ENCODE data around the gene IDH3G. TPM values are rescaled to one million over a fixed set of nuclear protein-coding genes. Genes with fewer than 3 reads are reported as not detected.
A peak's percentile ranks its signal among the peaks of the same experiment; 100 is the strongest.

Gene IDH3G
- total and polyA plus RNA-seq, 2 experiments from 2014 or later: 99.8 to 110 TPM

DNA sequence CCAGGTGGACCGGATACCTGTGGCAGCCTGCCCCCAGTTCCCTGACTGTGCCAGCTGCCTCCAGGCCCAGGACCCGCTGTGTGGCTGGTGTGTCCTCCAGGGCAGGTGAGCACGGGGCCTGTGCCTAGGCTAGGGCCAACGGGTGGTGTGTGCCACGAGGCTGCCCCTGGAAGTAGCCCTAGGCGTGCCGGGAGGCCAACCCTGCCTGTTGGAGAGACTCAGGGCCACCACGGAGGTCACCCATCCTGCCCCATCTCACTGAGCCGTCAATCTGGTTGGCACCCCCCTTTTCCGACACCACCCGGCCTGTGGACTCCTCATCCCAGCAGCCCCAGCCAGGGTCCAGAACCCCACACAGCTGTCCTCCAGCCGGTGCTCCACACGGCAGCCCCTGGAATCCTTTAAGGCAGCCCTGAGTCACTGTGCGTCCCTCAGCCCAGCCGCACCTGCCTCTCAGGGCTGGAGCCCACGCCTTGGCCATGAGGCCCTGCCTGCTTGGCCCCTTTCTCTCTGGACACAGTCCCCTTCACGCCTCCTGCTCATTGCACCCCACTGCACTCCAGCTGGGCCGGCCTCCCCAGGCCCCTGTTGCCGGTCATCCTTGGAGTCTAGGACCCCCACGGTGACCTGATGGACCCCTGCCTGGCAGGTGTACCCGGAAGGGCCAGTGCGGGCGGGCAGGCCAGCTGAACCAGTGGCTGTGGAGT lies 24.9 kb downstream of the IDH3G start:
- DNase-seq (ENCODE audit: low read depth in 1 of 2, low spot score in 1 of 2): no peak
- Histone ChIP-seq H3K4me3 (no peak overlapping the region), H3K36me3 (no peaks in the 10 kb centered on the region), H3K4me1 (ENCODE audit: low read depth) (peaks cover 5% of the 10 kb centered on the region), H3K9me3 (ENCODE audit: low read depth) (no peaks in the 10 kb centered on the region), H3K27ac (no peak overlapping the region), H3K27me3 (no peaks in the 10 kb centered on the region)
- TF ChIP-seq, protein P1, sequence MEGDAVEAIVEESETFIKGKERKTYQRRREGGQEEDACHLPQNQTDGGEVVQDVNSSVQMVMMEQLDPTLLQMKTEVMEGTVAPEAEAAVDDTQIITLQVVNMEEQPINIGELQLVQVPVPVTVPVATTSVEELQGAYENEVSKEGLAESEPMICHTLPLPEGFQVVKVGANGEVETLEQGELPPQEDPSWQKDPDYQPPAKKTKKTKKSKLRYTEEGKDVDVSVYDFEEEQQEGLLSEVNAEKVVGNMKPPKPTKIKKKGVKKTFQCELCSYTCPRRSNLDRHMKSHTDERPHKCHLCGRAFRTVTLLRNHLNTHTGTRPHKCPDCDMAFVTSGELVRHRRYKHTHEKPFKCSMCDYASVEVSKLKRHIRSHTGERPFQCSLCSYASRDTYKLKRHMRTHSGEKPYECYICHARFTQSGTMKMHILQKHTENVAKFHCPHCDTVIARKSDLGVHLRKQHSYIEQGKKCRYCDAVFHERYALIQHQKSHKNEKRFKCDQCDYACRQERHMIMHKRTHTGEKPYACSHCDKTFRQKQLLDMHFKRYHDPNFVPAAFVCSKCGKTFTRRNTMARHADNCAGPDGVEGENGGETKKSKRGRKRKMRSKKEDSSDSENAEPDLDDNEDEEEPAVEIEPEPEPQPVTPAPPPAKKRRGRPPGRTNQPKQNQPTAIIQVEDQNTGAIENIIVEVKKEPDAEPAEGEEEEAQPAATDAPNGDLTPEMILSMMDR (IDR thresholded peaks at IDR 0.05; ENCODE audit: low read depth, low read length): no peak

DNA sequence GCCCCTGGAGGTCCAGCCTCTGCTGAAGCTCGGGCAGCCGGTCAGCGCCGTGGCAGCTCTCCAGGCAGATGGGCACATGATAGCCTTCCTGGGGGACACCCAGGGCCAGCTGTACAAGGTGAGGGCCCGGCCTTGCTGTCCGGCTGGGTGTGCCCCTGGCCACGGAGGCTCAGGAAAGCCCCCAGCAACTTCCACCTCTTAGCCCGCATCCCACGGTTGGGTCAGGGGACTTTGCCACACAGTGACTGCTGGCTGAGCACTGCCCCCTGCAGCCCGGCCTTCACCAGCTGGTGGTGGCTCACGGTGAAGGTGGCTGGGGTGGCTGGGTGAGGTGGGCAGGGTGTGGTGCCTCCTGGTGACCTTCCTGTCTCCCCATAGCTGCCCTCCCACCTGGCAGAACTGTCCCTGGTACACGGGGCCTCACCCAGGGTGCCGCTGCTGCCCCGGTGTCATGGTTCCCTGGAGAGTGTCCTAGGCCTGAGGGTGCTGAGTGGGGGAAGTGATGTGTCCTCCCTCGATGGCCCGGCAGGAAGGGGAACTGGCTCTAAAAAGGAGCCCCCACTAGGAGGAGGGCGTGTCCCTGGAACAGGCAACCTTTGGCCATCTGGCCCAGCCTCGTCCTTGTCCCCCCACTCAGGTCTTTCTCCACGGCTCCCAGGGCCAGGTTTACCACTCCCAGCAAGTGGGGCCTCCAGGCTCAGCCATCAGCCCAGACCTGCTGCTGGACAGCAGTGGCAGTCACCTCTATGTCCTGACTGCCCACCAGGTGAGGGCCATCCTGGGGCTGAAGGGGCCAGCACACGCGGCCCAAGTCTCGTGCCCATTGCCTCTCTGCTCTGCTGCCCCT lies 25.6 kb downstream of the IDH3G start:
- Histone ChIP-seq H3K27ac (no peak overlapping the region), H3K9me3 (ENCODE audit: low read depth) (no peaks in the 10 kb centered on the region), H3K4me1 (ENCODE audit: low read depth) (peaks cover 5% of the 10 kb centered on the region), H3K27me3 (no peaks in the 10 kb centered on the region), H3K4me3 (no peak overlapping the region), H3K36me3 (no peaks in the 10 kb centered on the region)
- TF ChIP-seq, protein P1 (IDR thresholded peaks at IDR 0.05; ENCODE audit: low read depth, low read length): no peak
- DNase-seq (ENCODE audit: low read depth in 1 of 2, low spot score in 1 of 2): no peak

DNA sequence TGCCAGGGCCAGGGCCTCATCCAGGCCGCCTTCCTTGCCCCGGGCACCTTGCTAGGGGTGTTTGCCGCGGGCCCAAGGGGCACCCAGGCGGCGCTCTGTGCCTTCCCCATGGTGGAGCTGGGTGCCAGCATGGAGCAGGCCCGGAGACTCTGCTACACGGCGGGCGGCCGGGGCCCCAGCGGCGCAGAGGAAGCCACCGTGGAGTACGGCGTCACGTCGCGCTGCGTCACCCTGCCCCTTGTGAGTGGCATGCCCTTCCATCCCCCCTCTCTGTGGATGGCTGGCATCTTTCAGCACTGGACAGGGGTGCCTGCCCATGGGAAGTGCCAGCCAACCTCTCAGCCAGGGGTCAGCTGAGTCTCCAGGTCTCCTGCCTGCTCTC lies 26.5 kb downstream of the IDH3G start:
- H3K4me1 ChIP-seq (ENCODE audit: low read depth): peaks cover 5% of the 10 kb centered on the region
- H3K27me3 ChIP-seq: no peaks in the 10 kb centered on the region
- no peak overlapping the region for H3K27ac ChIP-seq
- TF ChIP-seq, protein P1 (IDR thresholded peaks at IDR 0.05; ENCODE audit: low read depth, low read length): no peak
- DNase-seq (ENCODE audit: low read depth in 1 of 2, low spot score in 1 of 2): no peak
- no peak overlapping the region for H3K4me3 ChIP-seq
- no peaks in the 10 kb centered on the region for H3K36me3 ChIP-seq
- no peaks in the 10 kb centered on the region for H3K9me3 ChIP-seq (ENCODE audit: low read depth)

DNA sequence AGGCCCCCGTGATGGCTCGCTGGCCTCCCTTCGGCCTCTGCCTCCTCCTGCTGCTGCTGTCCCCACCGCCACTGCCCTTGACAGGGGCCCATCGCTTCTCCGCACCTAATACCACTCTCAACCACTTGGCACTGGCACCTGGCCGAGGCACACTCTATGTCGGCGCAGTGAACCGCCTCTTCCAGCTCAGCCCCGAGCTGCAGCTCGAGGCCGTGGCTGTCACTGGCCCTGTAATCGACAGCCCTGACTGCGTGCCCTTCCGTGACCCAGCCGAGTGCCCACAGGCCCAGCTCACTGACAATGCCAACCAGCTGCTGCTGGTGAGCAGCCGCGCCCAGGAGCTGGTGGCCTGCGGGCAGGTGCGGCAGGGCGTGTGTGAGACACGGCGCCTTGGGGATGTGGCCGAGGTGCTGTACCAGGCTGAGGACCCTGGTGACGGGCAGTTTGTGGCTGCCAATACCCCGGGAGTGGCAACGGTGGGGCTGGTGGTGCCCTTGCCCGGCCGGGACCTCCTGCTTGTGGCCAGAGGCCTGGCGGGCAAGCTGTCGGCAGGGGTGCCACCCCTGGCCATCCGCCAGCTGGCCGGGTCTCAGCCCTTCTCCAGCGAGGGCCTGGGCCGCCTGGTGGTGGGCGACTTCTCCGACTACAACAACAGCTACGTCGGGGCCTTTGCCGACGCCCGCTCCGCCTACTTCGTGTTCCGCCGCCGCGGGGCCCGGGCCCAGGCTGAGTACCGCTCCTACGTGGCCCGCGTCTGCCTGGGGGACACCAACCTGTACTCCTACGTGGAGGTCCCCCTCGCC lies 27.1 kb downstream of the IDH3G start:
- H3K27me3 ChIP-seq: no peaks in the 10 kb centered on the region
- no peaks in the 10 kb centered on the region for H3K36me3 ChIP-seq
- H3K9me3 ChIP-seq (ENCODE audit: low read depth): no peaks in the 10 kb centered on the region
- no peak overlapping the region for H3K27ac ChIP-seq
- TF ChIP-seq, protein P1 (IDR thresholded peaks at IDR 0.05; ENCODE audit: low read depth, low read length): no peak
- no peak for DNase-seq (ENCODE audit: low read depth in 1 of 2, low spot score in 1 of 2)
- no peak overlapping the region for H3K4me3 ChIP-seq
- H3K4me1 ChIP-seq (ENCODE audit: low read depth): peaks cover 5% of the 10 kb centered on the region

DNA sequence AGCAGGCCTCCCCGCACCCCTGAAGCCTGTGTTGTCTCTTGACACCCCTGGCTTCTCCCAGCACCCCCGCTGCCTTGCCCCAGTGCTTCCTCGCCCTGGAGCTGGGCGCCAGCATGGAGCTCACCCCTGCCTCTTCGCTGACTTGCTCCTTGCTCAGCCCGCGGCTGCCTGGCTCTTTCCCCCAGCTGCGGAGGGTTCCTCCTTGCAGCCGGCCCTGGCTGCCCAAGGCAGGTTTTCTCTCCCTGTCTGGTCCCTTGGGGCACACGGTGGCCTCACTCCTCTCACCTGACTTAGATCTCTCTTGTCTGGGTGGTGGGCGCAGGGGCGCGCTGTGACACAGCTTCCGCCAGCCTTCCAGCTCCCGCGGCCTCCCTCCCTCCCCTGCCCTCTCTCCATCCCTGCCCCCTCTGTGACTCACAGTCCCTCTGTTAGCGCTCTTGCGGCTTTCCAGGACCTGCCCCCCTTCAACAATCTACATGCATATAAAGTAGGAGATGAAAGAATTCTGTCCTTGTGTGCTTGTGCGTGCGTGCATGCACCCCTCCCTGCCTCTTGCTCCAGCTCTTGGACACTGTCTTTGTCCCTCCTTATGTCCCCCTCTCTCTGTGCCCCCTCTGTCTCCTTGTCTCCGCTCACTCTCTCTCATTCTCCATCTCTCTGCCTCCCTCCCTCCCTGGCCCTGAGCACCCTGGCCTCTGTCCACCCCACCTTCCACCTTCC lies 27.9 kb downstream of the IDH3G start:
- Histone ChIP-seq H3K4me1 (ENCODE audit: low read depth) (peaks cover 5% of the 10 kb centered on the region), H3K27me3 (no peaks in the 10 kb centered on the region), H3K27ac (no peak overlapping the region), H3K36me3 (no peaks in the 10 kb centered on the region), H3K9me3 (ENCODE audit: low read depth) (no peaks in the 10 kb centered on the region), H3K4me3 (no peak overlapping the region)
- TF ChIP-seq, protein P1 (IDR thresholded peaks at IDR 0.05; ENCODE audit: low read depth, low read length): no peak
- DNase-seq (ENCODE audit: low read depth in 1 of 2, low spot score in 1 of 2): peak; percentile 13 to 74
